Measurements from ENCODE around the gene LOXL3.

Gene LOXL3

DNA sequence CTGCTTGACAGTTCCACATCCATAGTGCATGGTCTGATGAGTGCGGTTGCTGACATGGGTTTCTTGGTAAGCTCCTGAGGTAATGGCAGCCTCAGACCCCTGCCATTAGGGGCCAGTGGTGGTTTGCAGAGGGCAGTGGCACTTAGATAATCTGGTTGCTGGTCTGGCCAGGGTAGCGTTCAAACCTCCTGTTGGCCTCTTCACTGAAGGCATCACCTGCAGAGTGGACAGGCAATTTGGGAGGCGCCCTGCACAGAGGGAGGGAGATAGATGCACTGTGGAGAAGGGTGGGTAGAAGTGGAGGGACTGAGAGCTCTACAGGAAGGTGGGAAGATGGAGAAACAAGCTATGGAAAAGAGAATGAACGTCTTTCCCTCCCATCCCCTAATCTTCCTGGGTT is 20.3 kb downstream of the LOXL3 start:
- Histone ChIP-seq H3K4me3 (no peak overlapping the region), H3K27ac (no peak overlapping the region)
- no peak for DNase-seq (ENCODE audit: low spot score)
- no peak for TF ChIP-seq CTCF (IDR thresholded peaks at IDR 0.05)

GRCh38 chr2:74532222-74532621 is 21.5 kb downstream of the LOXL3 start:
- DNase-seq (ENCODE audit: low spot score): no peak
- Histone ChIP-seq H3K4me3 (no peak overlapping the region), H3K27ac (no peak overlapping the region)
- TF ChIP-seq CTCF (IDR thresholded peaks at IDR 0.05): no peak

DNA sequence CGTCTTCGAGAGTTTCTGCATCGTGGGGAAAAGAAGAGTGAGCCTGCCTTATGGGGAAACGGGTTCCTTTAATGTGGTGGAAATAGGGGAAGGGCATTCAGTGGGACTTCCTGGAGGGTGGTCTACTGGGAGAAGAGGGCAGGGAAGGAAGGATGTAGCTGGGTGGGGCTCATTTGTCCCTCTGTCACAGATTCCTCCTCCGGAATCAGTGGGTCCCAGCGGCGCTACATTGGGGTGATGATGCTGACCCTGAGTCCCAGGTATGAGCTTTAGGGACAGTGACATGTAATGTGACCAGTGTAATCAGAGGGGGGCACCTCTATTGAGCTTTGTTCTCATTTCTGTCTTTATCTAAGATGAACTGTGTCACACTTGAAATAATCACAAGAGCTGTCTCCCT is 22.1 kb downstream of the LOXL3 start:
- TF ChIP-seq CTCF (IDR thresholded peaks at IDR 0.05): no peak
- no peak overlapping the region for H3K4me3 ChIP-seq
- no peak for DNase-seq (ENCODE audit: low spot score)
- peak overlapping the region in 1 of 2 donors; percentile 24 for H3K27ac ChIP-seq

- no peak for TF ChIP-seq CTCF (IDR thresholded peaks at IDR 0.05)
- Histone ChIP-seq H3K27ac (peak overlapping the region; percentile 83 to 92), H3K4me3 (peak overlapping the region; percentile 94)
- DNase-seq (ENCODE audit: low spot score): no peak
Measured at GRCh38 chr2:74530239-74531187, 23.2 kb downstream of the LOXL3 start.

- Histone ChIP-seq H3K27ac (peak within 1 kb of the TSS; percentile 83 to 92), H3K4me3 (peak within 1 kb of the TSS; percentile 94)
- DNase-seq (ENCODE audit: low spot score): peak; percentile 100
- no peak for TF ChIP-seq CTCF (IDR thresholded peaks at IDR 0.05)
Measured at GRCh38 chr2:74529357-74530238, 24.1 kb downstream of the LOXL3 start, which contains the start of the genes AUP1 and HTRA2. Gene AUP1 (minus strand): TSS chr2:74529706. CDS start chr2:74529629, 77 bp downstream. Gene HTRA2 (plus strand): TSS chr2:74529933. CDS start chr2:74530007, 74 bp downstream.

GRCh38 chr2:74528600-74529356 is 25.0 kb downstream of the LOXL3 start:
- TF ChIP-seq CTCF (IDR thresholded peaks at IDR 0.05): no peak
- no peak for DNase-seq (ENCODE audit: low spot score)
- H3K27ac ChIP-seq: peak overlapping the region; percentile 76 to 92
- peak overlapping the region; percentile 94 for H3K4me3 ChIP-seq
